Skeletal muscle cell (primary cell): ENCODE results near the gene FAM72A.
"Not testable (repeated sequence)": the region's sequence is repeated elsewhere in the genome, so short reads cannot be mapped to it uniquely, and the experiment has no call there.

ENCODE experiments used
- DNase-seq: peaks from one replicate; pipeline ENCODE4 v3.0.0-alpha.2; 2010; ENCODE audit warnings: low read depth
- H3K4me3 ChIP-seq: 2 replicates; pipeline ENCODE4 v1.5.1; 2011; ENCODE audit warnings: low read depth, mild to moderate bottlenecking, control low read depth, low read length, moderate library complexity

FAM72A gene

GRCh38 chr1:206218765-206219164 is 16.1 kb upstream of the FAM72A start:
- not testable (repeated sequence) for DNase-seq, H3K4me3 ChIP-seq

- H3K4me3 ChIP-seq, DNase-seq: not testable (repeated sequence)
These were observed 15.6 kb upstream of the FAM72A start for GRCh38 chr1:206218285-206218684.

- DNase-seq: not testable (repeated sequence)
These were observed 13.2 kb upstream of the FAM72A start for GRCh38 chr1:206215600-206216392.

GRCh38 chr1:206210802-206211201 is 8.2 kb upstream of the FAM72A start:
- not testable (repeated sequence) for H3K4me3 ChIP-seq, DNase-seq

More at GRCh38 chr1:206215600-206216392, 13.2 kb upstream of the FAM72A start:
- not testable (repeated sequence) for H3K4me3 ChIP-seq

GRCh38 chr1:206205569-206205968 is 2.9 kb upstream of the FAM72A start:
- DNase-seq: not testable (repeated sequence)
- H3K4me3 ChIP-seq: peak overlapping the region; percentile 11

- not testable (repeated sequence) for DNase-seq
- peak overlapping the region; percentile 47 for H3K4me3 ChIP-seq
These were observed 2.2 kb upstream of the FAM72A start for GRCh38 chr1:206204871-206205270.

GRCh38 chr1:206204159-206204511 is 1.5 kb upstream of the FAM72A start:
- H3K4me3 ChIP-seq: peak overlapping the region; percentile 44
- not testable (repeated sequence) for DNase-seq

- DNase-seq: peak; percentile 15
These were observed 922 bp upstream of the FAM72A start, which contains the start of gene SRGAP2 for GRCh38 chr1:206203364-206204158. Gene SRGAP2, plus strand, starts transcription at chr1:206203541. Its CDS starts 2,430 bp downstream, at chr1:206205971.

GRCh38 chr1:206196748-206197424 is 5.8 kb downstream of the FAM72A start:
- DNase-seq, H3K4me3 ChIP-seq: not testable (repeated sequence)

More at GRCh38 chr1:206203364-206204158, 922 bp upstream of the FAM72A start, which contains the start of gene SRGAP2:
- peak within 1 kb of the TSS; percentile 48 for H3K4me3 ChIP-seq

GRCh38 chr1:206195182-206195581 is 7.5 kb downstream of the FAM72A start:
- DNase-seq, H3K4me3 ChIP-seq: not testable (repeated sequence)

- not testable (repeated sequence) for H3K4me3 ChIP-seq, DNase-seq
These were observed 15.8 kb downstream of the FAM72A start for GRCh38 chr1:206186826-206187225.

- H3K4me3 ChIP-seq, DNase-seq: not testable (repeated sequence)
These were observed 16.9 kb downstream of the FAM72A start for GRCh38 chr1:206185778-206186177.

- not testable (repeated sequence) for DNase-seq, H3K4me3 ChIP-seq
These were observed 18.9 kb downstream of the FAM72A start for GRCh38 chr1:206183788-206184187.

GRCh38 chr1:206182368-206183317 is 20.0 kb downstream of the FAM72A start:
- DNase-seq, H3K4me3 ChIP-seq: not testable (repeated sequence)

GRCh38 chr1:206179666-206180065 is 23.0 kb downstream of the FAM72A start:
- not testable (repeated sequence) for DNase-seq, H3K4me3 ChIP-seq

- H3K4me3 ChIP-seq: not testable (repeated sequence)
- DNase-seq: peak; percentile 30
These were observed 24.3 kb downstream of the FAM72A start for GRCh38 chr1:206178061-206178989.

GRCh38 chr1:206176114-206176502 is 26.5 kb downstream of the FAM72A start:
- H3K4me3 ChIP-seq, DNase-seq: not testable (repeated sequence)
